Chondrocyte (in vitro differentiated cells): ENCODE results near the gene KRTCAP2. TPM values are rescaled to one million over a fixed set of nuclear protein-coding genes. Genes with fewer than 3 reads are reported as not detected.

ENCODE experiments used
- DNase-seq: peaks from one replicate; pipeline ENCODE4 v3.0.0; 2021; ENCODE audit warnings: mixed read lengths, low spot score
- H3K27ac Mint-ChIP-seq: one replicate; pipeline ENCODE4 v1.8.0; 2021; ENCODE audit warnings: mild to moderate bottlenecking, moderate library complexity, mixed read lengths; ENCODE audit not compliant: unreplicated experiment
- H3K27me3 Mint-ChIP-seq: 2 replicates; pipeline ENCODE4 v1.8.0; 2021; ENCODE audit warnings: low read depth, mixed read lengths
- H3K36me3 Mint-ChIP-seq: 2 replicates; pipeline ENCODE4 v1.8.0; 2021; ENCODE audit warnings: low read depth, mixed read lengths
- H3K4me1 Mint-ChIP-seq: 2 replicates; pipeline ENCODE4 v1.8.0; 2021; ENCODE audit warnings: low read depth, mild to moderate bottlenecking, mixed read lengths
- H3K4me3 Mint-ChIP-seq: one replicate; pipeline ENCODE4 v1.8.0; 2021; ENCODE audit warnings: mild to moderate bottlenecking, moderate library complexity, mixed read lengths; ENCODE audit not compliant: unreplicated experiment
- H3K9me3 Mint-ChIP-seq: 2 replicates; pipeline ENCODE4 v1.8.0; 2021; ENCODE audit warnings: low read depth, mixed read lengths
- total RNA-seq: library from RNA; stranded (reverse); gene quantifications from 3 replicates; pipeline ENCODE4 v1.2.1, GENCODE V29; 2021
- TF ChIP-seq, protein P1 (sequence below): fragments of 200-600 bp; sonication (generic); IDR thresholded peaks from 2 replicates; pipeline ENCODE4 v1.5.0; 2021; ENCODE audit warnings: antibody characterized with exemption, mild to moderate bottlenecking, moderate library complexity

The KRTCAP2 gene
- total RNA-seq, 1 donor from 2014 or later: 159 TPM

DNA sequence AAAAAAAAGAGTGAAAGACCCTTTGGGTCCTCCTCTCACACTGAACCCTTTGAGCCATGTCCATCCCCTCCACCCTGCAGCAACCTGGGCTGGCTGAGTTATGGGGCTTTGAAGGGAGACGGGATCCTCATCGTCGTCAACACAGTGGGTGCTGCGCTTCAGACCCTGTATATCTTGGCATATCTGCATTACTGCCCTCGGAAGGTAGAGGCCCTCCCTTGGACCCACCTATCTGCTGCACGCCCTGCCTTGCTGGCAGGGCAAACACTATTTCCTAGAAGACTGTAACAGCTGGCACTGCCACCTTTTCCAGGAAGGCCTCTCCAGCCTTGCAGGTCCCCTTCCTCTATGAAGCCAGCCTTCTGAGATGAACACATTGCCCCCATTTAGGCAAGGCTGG is 36.4 kb downstream of the KRTCAP2 start:
- peak overlapping the region; percentile 98 for H3K27ac Mint-ChIP-seq
- H3K4me1 Mint-ChIP-seq: peaks cover 52% of the 10 kb centered on the region
- H3K9me3 Mint-ChIP-seq: no peaks in the 10 kb centered on the region
- TF ChIP-seq, protein P1, sequence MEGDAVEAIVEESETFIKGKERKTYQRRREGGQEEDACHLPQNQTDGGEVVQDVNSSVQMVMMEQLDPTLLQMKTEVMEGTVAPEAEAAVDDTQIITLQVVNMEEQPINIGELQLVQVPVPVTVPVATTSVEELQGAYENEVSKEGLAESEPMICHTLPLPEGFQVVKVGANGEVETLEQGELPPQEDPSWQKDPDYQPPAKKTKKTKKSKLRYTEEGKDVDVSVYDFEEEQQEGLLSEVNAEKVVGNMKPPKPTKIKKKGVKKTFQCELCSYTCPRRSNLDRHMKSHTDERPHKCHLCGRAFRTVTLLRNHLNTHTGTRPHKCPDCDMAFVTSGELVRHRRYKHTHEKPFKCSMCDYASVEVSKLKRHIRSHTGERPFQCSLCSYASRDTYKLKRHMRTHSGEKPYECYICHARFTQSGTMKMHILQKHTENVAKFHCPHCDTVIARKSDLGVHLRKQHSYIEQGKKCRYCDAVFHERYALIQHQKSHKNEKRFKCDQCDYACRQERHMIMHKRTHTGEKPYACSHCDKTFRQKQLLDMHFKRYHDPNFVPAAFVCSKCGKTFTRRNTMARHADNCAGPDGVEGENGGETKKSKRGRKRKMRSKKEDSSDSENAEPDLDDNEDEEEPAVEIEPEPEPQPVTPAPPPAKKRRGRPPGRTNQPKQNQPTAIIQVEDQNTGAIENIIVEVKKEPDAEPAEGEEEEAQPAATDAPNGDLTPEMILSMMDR: no peak
- peak overlapping the region; percentile 100 for H3K4me3 Mint-ChIP-seq
- peaks cover 8% of the 10 kb centered on the region for H3K36me3 Mint-ChIP-seq
- no peaks in the 10 kb centered on the region for H3K27me3 Mint-ChIP-seq
- DNase-seq: no peak

DNA sequence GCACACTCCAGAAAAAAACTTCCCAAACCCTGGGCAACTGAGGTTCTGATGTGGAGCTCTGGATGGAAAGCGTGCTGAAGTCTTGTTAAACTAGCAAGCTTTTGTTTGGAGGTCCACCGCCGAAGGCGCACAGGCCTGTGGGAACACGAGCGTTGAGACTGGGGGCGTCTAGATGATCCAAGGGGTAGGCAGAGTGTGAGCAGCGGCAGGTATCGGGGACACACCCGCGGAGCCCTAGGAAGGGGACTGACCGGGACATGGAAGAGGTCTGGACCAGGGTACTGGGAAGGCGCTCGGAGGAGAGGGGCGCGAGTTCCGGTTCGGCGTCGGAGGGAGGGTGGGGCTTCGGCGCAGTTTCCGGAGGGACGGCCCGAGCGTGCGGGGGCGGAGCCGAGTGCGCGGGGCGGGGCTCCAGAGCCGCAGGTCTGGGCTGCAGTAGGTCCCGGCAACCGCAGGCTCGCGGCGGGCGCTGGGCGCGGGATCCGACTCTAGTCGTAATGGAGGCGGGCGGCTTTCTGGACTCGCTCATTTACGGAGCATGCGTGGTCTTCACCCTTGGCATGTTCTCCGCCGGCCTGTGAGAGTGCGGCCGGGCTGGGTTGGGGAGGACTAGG is 37.6 kb downstream of the KRTCAP2 start, which contains the start of gene SLC50A1:
TSS of gene SLC50A1 (plus strand) at position 438 of the 614 bp plus-strand sequence. CDS start at position 498, 60 bp downstream.
- Mint-ChIP-seq H3K27me3 (no peaks in the 10 kb centered on the region), H3K4me3 (peak within 1 kb of the TSS; percentile 100), H3K36me3 (peaks cover 17% of the 10 kb centered on the region), H3K9me3 (no peaks in the 10 kb centered on the region), H3K27ac (peak within 1 kb of the TSS; percentile 98), H3K4me1 (peaks cover 61% of the 10 kb centered on the region)
- peak; percentile 99 for DNase-seq
- TF ChIP-seq, protein P1: peak; percentile 23

DNA sequence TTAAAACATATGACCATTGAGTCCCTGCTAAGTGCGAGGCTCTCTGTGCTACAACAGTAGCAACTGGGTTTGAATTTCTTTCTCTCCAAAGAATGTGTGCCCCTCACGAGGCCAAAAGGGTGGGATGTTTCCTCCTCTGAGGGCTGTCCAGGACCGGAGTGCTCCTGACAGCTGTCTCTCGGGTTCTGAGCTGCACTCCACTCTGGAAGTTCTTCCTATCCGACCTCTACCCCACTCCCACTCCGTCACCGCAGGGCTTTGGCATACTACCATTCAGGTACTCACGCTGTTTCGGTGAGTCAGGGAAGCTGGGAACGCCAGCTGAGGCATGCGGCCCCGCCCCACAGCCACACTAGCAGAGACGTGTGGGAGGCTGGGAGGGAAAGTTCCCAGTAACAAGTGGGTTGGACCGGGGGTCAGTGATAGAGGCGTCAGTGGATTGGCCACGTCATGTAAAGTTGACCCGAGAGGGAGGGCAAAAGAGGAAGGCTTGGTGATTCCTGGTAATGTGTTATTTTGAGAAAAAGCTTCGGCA is 38.2 kb downstream of the KRTCAP2 start:
- no peaks in the 10 kb centered on the region for H3K27me3 Mint-ChIP-seq
- DNase-seq: no peak
- no peaks in the 10 kb centered on the region for H3K9me3 Mint-ChIP-seq
- peak overlapping the region; percentile 100 for H3K4me3 Mint-ChIP-seq
- TF ChIP-seq, protein P1: no peak
- H3K36me3 Mint-ChIP-seq: peaks cover 17% of the 10 kb centered on the region
- peaks cover 63% of the 10 kb centered on the region for H3K4me1 Mint-ChIP-seq
- H3K27ac Mint-ChIP-seq: peak overlapping the region; percentile 98

DNA sequence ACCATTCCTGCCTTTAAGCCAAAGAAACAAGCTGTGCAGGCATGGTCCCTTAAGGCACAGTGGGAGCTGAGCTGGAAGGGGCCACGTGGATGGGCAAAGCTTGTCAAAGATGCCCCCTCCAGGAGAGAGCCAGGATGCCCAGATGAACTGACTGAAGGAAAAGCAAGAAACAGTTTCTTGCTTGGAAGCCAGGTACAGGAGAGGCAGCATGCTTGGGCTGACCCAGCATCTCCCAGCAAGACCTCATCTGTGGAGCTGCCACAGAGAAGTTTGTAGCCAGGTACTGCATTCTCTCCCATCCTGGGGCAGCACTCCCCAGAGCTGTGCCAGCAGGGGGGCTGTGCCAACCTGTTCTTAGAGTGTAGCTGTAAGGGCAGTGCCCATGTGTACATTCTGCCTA is 38.8 kb downstream of the KRTCAP2 start:
- H3K4me1 Mint-ChIP-seq: peaks cover 64% of the 10 kb centered on the region

DNA sequence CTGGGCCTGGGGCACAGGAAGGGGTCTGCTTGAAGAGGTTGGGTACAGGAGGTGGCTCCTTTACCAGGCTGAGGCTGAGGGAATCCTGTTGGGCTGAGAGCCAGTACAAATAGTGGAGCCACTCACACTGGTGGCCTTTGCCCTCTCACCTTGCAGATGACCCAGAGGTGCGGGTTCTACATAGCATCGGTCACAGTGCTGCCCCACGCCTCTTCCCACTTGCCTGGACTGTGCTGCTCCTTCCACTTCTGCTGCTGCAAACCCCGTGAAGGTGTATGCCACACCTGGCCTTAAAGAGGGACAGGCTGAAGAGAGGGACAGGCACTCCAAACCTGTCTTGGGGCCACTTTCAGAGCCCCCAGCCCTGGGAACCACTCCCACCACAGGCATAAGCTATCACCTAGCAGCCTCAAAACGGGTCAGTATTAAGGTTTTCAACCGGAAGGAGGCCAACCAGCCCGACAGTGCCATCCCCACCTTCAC is 39.3 kb downstream of the KRTCAP2 start:
- no peaks in the 10 kb centered on the region for H3K27me3 Mint-ChIP-seq
- H3K9me3 Mint-ChIP-seq: no peaks in the 10 kb centered on the region
- peaks cover 17% of the 10 kb centered on the region for H3K36me3 Mint-ChIP-seq
- H3K4me1 Mint-ChIP-seq: peaks cover 64% of the 10 kb centered on the region
- no peak overlapping the region for H3K4me3 Mint-ChIP-seq
- TF ChIP-seq, protein P1: no peak
- no peak overlapping the region for H3K27ac Mint-ChIP-seq
- DNase-seq: no peak

More for the DNA sequence above, 38.8 kb downstream of the KRTCAP2 start:
- Mint-ChIP-seq H3K36me3 (peaks cover 17% of the 10 kb centered on the region), H3K27ac (peak overlapping the region; percentile 98), H3K4me3 (peak overlapping the region; percentile 100), H3K9me3 (no peaks in the 10 kb centered on the region), H3K27me3 (no peaks in the 10 kb centered on the region)
- DNase-seq: no peak
- TF ChIP-seq, protein P1: no peak
